ENCODE results near the gene PITRM1.
"Not testable (repeated sequence)": the region's sequence is repeated elsewhere in the genome, so short reads cannot be mapped to it uniquely, and the experiment has no call there.

Gene PITRM1, protein sequence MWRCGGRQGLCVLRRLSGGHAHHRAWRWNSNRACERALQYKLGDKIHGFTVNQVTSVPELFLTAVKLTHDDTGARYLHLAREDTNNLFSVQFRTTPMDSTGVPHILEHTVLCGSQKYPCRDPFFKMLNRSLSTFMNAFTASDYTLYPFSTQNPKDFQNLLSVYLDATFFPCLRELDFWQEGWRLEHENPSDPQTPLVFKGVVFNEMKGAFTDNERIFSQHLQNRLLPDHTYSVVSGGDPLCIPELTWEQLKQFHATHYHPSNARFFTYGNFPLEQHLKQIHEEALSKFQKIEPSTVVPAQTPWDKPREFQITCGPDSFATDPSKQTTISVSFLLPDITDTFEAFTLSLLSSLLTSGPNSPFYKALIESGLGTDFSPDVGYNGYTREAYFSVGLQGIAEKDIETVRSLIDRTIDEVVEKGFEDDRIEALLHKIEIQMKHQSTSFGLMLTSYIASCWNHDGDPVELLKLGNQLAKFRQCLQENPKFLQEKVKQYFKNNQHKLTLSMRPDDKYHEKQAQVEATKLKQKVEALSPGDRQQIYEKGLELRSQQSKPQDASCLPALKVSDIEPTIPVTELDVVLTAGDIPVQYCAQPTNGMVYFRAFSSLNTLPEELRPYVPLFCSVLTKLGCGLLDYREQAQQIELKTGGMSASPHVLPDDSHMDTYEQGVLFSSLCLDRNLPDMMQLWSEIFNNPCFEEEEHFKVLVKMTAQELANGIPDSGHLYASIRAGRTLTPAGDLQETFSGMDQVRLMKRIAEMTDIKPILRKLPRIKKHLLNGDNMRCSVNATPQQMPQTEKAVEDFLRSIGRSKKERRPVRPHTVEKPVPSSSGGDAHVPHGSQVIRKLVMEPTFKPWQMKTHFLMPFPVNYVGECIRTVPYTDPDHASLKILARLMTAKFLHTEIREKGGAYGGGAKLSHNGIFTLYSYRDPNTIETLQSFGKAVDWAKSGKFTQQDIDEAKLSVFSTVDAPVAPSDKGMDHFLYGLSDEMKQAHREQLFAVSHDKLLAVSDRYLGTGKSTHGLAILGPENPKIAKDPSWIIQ

GRCh38 chr10:3172446-3173170, at the start of gene PITRM1:
Gene PITRM1 (minus strand): TSS chr10:3172782. CDS start chr10:3172772, 10 bp downstream.
- DNase-seq (ENCODE audit: low spot score), result peak; percentile 98
- no peak for TF ChIP-seq CTCF (IDR thresholded peaks at IDR 0.05; ENCODE audit: extremely low read depth, missing control alignments)

DNA sequence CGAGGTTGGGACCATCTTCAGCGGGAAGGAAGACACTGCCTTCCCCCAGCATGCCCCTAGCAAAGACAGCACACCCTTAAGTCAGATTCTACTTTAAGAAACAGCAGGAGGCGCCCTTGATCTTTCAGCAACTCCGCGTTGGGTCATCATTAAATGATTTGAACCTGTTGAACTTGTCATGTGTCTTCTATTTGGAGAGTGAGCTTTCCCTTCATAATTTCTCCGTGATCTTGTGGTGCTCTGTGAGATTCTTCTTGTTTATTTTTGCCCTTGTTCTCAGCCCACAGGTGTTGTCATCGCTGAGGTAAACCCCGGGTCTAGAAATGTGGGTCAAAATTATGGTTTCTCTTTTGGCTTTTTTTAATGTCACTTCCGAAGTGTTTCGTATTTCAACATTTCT, 49.5 kb upstream of the PITRM1 start:
- no peak for DNase-seq (ENCODE audit: low spot score)

DNA sequence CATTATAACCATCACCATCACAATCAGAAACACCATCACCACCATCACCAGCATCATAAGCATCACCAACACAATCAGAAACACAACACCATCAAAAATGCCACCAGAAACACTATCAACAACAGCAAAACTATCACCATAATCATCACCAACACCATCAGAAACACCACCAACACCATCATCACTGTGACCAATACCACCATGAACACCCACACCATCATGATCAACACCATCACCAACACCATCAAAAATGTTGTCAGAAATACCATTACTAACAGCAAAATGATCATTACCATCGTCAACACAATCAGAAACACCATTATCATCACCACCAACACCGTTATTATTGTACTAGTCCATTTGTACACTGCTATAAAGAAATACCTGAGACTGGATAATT, 49.0 kb upstream of the PITRM1 start:
- DNase-seq (ENCODE audit: low spot score), result not testable (repeated sequence)

More for the DNA sequence above, 49.5 kb upstream of the PITRM1 start:
- TF ChIP-seq CTCF (IDR thresholded peaks at IDR 0.05; ENCODE audit: extremely low read depth, missing control alignments), result no peak

DNA sequence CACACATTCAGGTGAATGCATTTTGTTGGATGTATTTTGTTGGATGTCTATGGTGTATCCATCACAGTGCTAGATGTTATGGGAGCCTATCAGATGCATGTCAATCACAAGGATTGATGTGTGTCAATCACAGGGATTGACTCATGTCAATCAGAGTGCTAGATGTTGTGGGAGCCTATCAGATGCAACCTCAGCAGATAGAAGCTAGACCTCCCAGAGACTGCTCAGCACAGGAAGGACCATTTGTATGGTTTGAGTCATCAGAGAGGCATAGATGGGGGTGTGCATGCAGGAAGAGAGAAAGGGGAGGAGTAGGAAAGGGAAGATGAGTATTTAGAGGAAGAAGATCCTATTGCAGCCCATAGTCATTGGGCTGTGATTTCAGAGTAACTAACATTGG, 48.3 kb upstream of the PITRM1 start:
- TF ChIP-seq CTCF (IDR thresholded peaks at IDR 0.05; ENCODE audit: extremely low read depth, missing control alignments), result no peak
- no peak for DNase-seq (ENCODE audit: low spot score)

GRCh38 chr10:3219021-3219628, 46.5 kb upstream of the PITRM1 start:
- not testable (repeated sequence) for DNase-seq (ENCODE audit: low spot score)

DNA sequence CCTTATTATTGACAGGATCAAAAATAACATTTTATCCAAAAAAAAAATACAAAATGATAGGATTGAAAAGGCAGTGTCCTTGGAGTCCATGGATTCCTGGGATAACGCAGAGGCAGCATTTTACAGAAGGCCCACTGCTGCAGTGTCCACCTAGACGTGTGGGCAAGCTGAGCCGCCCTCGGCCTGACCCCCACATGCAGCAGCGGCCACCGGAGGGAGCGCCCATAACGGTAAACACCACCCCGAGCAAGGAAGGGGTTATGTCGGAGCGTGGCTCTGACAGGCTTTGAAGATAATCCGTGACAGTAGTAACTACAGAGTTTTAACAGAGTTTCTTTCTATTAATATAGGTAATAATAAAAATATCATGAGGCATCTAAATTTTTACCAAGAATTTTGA, 45.3 kb upstream of the PITRM1 start:
- no peak for TF ChIP-seq CTCF (IDR thresholded peaks at IDR 0.05; ENCODE audit: extremely low read depth, missing control alignments)
- DNase-seq (ENCODE audit: low spot score), result no peak

- no peak for TF ChIP-seq CTCF (IDR thresholded peaks at IDR 0.05; ENCODE audit: extremely low read depth, missing control alignments)
- DNase-seq (ENCODE audit: low spot score), result no peak
These were observed 44.7 kb upstream of the PITRM1 start for GRCh38 chr10:3217301-3217700.
